ENCODE data around the gene GTF2F2.
"Not testable (repeated sequence)": the region's sequence is repeated elsewhere in the genome, so short reads cannot be mapped to it uniquely, and the experiment has no call there.

Gene GTF2F2

DNA sequence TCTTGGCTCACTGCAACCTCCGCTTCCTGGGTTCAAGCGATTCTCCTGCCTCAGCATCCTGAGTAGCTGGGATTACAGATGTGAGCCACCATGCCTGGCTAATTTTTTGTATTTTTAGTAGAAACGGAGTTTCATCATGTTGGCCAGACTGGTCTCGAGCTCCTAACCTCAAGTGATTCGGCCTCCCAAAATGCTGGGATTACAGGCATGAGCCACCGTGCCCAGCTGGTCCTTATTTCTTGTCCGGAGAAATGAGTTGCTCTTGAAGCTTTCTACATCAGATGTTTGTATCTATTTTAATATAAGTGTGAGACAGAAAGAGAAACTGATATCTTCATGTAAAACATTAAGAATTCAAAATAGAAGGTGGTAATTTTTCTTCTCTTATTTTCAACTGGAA is 124.4 kb downstream of the GTF2F2 start:
- not testable (repeated sequence) for DNase-seq (ENCODE audit: low read depth, low spot score)

DNA sequence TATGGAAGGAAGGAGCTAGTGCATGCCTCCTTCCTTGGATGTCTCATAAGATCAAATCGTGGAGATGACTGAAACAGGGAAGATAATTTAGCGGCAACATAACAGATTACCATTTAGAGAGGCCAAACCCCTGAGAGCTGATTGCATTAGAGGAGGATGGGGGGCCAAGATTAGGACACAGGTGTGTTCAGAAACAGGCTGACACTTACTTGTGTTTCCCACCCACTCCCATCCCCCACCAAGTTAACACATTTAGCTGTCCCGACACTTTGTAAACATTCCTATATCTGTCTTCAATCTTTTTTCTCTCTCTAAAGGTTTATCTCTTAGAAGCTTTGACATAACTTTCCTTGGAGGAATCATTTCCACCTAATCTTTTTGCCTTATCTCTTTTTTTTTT is 129.4 kb downstream of the GTF2F2 start:
- no peak for DNase-seq (ENCODE audit: low read depth, low spot score)

- DNase-seq (ENCODE audit: low read depth, low spot score) = no peak
Measured at GRCh38 chr13:45254396-45254795, 134.1 kb downstream of the GTF2F2 start.

DNA sequence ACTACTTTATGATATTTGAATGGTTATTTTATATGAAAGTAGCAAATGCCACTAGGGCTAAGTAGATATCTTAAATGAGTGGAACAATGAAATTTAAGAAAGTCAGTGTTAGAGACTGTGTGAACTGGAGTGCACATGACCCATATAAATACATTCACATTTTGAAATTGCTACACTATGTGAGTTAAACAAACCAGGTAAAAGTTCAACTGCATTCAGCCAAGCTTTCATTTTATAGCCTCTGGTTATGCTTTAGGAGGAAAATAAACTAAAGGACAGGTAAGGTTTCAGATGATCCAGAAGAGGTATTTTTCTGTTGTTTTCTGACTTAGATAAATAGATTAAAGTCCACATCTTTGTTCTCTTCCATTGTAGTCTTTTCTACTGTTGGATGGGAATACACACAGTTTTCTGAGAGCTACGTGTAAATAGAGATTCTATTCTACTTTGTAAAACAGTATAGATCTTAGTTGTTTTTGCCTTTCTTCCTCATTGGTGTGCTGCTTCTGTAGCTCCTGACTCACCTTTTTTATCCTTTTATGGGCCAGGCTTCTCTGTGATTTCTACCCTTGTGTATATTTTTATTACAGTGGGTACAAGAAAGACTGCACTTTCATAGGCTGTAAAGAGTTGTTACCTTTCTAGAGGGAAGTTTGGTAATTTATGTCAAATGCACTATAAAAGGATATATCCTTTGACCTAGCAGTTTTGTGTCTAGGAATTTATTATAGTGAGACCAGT is 135.1 kb downstream of the GTF2F2 start:
- DNase-seq (ENCODE audit: low read depth, low spot score) = no peak

- no peak for DNase-seq (ENCODE audit: low read depth, low spot score)
Measured at GRCh38 chr13:45256254-45256653, 135.9 kb downstream of the GTF2F2 start.

GRCh38 chr13:45257638-45258333 is 137.5 kb downstream of the GTF2F2 start:
- no peak for DNase-seq (ENCODE audit: low read depth, low spot score)

GRCh38 chr13:45258334-45258675 is 138.0 kb downstream of the GTF2F2 start:
- no peak for DNase-seq (ENCODE audit: low read depth, low spot score)

GRCh38 chr13:45267215-45267614 is 146.9 kb downstream of the GTF2F2 start:
- no peak for DNase-seq (ENCODE audit: low read depth, low spot score)

- DNase-seq (ENCODE audit: low read depth, low spot score) = no peak
Measured at GRCh38 chr13:45269204-45269603, 148.9 kb downstream of the GTF2F2 start.

GRCh38 chr13:45276913-45277312 is 156.6 kb downstream of the GTF2F2 start:
- DNase-seq (ENCODE audit: low read depth, low spot score) = no peak

GRCh38 chr13:45278096-45278645 is 157.9 kb downstream of the GTF2F2 start:
- no peak for DNase-seq (ENCODE audit: low read depth, low spot score)

DNA sequence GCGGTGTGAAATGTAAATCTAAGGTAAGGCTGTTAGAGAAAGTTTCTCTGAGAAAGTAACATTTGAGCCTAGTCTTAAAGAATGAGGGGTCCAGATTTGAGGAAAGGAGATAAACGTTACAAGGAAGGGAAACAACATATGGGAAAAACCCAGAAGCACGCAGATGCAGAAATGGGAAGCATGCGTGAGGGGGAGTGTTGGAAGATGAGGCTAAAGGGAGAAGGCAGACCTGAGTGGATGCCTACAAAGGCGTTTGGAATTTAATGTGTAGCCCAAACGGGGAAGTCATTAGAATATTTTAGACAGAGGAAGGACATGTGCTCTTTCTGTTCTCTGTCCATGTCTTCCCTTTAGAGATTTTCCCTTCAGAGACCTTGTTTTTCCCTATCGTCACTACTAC is 159.7 kb downstream of the GTF2F2 start:
- no peak for DNase-seq (ENCODE audit: low read depth, low spot score)

DNA sequence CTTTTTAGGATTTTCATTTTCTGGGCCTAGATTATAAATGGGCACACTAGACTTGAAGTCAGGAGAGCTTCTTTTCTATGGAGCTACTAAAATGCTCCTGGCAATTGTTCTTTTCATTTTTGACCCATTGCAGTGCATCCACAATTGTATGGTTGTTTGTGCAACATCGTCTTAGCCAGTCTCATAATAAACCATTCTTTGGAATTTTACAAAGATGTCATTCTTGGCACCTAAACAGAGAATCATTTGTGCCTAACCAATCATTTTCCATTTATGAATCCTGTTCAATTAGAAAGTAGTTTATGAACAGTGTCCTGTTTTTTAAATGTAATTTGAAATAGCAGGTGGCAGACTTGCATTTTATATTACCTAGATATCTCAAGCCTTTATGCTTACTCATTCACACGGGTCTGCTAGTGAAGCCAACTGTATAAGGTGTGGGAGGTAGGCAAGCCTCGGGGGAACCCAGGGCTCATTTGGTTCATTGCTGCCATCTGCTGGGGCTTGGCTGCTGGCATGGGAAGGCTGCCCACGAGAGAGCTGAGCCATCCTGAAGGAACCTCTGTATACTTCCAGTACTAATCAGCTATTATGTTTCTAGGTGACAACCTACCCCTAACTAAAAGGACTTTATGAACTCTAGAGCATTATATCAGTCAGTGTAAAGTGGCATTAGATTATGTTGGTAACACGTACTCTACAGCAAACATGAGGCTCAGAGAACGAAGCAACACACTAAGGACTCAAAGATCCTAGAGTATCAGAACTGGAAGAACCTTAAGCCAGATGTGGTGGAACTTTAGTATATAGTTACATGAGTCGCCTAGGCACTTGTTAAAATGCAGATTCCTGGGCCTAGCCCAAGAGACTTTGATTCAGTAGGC is 160.7 kb downstream of the GTF2F2 start:
- peak; percentile 37 for DNase-seq (ENCODE audit: low read depth, low spot score)

DNA sequence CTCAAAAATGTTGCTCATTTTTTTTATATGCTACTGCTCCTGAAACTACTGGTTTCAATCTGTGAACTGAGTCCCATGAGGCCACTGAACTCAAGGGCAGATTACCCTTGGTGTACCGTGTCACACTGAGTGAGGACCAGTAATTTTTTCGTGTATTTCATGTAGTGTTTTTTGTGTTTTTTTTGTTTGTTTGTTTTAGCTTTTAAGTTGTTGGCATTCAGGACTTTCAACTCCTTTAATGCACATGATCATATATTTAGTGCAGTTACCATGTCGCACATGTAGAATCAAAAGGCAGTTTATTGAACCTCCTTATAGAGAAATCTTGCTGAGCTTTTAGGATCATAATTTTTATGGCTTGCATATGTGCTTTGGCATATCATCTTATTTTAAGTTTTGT is 162.7 kb downstream of the GTF2F2 start:
- no peak for DNase-seq (ENCODE audit: low read depth, low spot score)

GRCh38 chr13:45289936-45290563 is 169.7 kb downstream of the GTF2F2 start:
- no peak for DNase-seq (ENCODE audit: low read depth, low spot score)

DNA sequence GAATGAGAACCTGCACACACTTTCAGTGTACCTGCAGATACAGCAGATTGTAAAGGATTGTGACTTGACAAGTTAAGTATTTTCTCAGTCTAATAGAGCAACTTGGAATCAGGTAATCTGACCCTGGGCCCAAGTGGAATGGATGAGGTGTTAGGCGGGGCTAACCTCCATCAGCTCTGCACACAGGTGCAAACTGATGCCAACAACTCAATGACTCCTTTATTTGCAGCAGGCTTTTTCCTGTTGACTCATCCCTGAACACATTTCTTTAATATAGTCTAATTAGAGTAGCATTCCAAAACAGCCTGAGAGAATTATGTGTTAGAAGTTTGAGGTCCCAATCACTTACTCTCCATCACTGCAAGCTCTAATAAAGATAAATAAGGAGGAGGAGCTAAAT is 171.9 kb downstream of the GTF2F2 start:
- DNase-seq (ENCODE audit: low read depth, low spot score) = no peak

DNA sequence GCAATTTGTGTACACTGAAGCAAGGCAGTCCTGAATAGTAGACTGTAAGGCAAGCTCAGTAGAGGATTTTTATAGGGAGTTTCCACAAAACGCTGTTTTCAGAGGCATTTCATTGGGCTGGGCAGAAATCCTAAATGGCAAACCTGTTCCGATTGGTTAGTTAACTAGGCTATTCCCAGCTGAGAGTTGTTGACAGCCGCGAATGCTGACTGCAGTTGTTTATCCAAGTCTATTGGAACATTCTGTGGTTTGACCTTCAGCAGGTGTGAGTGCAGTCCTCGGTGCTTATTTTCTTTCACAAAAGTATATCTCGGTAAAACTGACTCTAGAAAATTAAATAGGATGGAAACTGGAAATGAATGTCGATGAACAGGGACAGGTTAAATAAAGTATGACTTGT is 175.2 kb downstream of the GTF2F2 start:
- no peak for DNase-seq (ENCODE audit: low read depth, low spot score)

DNA sequence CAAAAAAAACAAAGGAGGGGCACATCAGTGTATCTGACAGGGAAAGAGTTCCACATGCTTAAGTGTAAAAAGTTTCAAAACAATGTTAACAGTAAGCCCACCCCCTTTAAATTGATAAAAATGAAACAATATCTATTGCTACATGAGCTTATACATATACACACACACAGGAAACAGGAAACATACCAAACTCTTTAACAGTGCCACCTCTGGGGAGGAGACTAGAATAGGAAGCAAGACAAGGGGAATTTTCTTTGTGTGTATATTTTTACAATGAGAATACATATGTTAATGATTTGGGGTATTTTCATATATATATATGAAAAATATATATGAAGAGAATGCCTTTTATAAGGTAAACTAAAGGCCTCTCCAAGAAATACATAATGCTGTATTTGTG is 175.9 kb downstream of the GTF2F2 start:
- DNase-seq (ENCODE audit: low read depth, low spot score) = no peak

GRCh38 chr13:45297456-45298205 is 177.3 kb downstream of the GTF2F2 start:
- no peak for DNase-seq (ENCODE audit: low read depth, low spot score)

- DNase-seq (ENCODE audit: low read depth, low spot score) = no peak
Measured at GRCh38 chr13:45298206-45298505, 177.8 kb downstream of the GTF2F2 start.

DNA sequence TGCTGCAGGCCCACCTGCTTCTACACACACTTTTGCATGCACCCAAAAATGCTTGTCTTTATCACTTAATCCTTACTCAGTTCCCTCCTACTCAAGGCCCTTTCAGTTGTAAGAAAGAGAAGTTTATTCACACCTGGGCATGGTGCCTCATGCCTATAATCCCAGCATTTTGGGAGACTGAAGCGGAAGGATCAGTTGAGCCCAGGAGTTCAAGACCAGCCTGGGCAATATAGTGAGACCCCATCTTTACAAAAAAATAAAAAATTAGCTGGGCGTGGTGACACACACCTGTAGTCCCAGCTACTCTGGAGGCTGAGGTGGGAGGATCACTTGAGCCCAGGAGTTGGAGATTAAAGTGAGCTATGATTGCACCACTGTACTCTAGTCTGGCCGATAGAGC is 178.2 kb downstream of the GTF2F2 start:
- DNase-seq (ENCODE audit: low read depth, low spot score) = not testable (repeated sequence)

All from activated naive CD8-positive, alpha-beta T cell treated with anti-CD3 and anti-CD28 coated beads, Interleukin-2, amount 50 U/mL, for 16 hours (primary cell).